ENCODE results near the gene KCTD6.
"Not testable (repeated sequence)": the region's sequence is repeated elsewhere in the genome, so short reads cannot be mapped to it uniquely, and the experiment has no call there.

Gene KCTD6

GRCh38 chr3:58521336-58521670 is 29.4 kb downstream of the KCTD6 start:
- no peak for DNase-seq (ENCODE audit: low spot score)
- in situ Hi-C loops (cut with MboI; ENCODE audit: low sequenced_read_pairs, unreplicated experiment): no loop called here
- TF ChIP-seq CTCF (IDR thresholded peaks at IDR 0.05; ENCODE audit: borderline replicate concordance, control extremely low read depth, extremely low read depth, insufficient read depth, missing control alignments): no peak

- TF ChIP-seq CTCF (IDR thresholded peaks at IDR 0.05; ENCODE audit: borderline replicate concordance, control extremely low read depth, extremely low read depth, insufficient read depth, missing control alignments): no peak
- in situ Hi-C loops (cut with MboI; ENCODE audit: low sequenced_read_pairs, unreplicated experiment): no loop called here
- DNase-seq (ENCODE audit: low spot score): no peak
These were observed 30.2 kb downstream of the KCTD6 start for GRCh38 chr3:58521917-58522631.

GRCh38 chr3:58522759-58523425 is 31.0 kb downstream of the KCTD6 start:
- in situ Hi-C loops (cut with MboI; ENCODE audit: low sequenced_read_pairs, unreplicated experiment): no loop called here
- no peak for DNase-seq (ENCODE audit: low spot score)
- TF ChIP-seq CTCF (IDR thresholded peaks at IDR 0.05; ENCODE audit: borderline replicate concordance, control extremely low read depth, extremely low read depth, insufficient read depth, missing control alignments): no peak

- no peak for TF ChIP-seq CTCF (IDR thresholded peaks at IDR 0.05; ENCODE audit: borderline replicate concordance, control extremely low read depth, extremely low read depth, insufficient read depth, missing control alignments)
- DNase-seq (ENCODE audit: low spot score): no peak
- in situ Hi-C loops (cut with MboI; ENCODE audit: low sequenced_read_pairs, unreplicated experiment): no loop called here
These were observed 32.5 kb downstream of the KCTD6 start for GRCh38 chr3:58524326-58524888.

- in situ Hi-C loops (cut with MboI; ENCODE audit: low sequenced_read_pairs, unreplicated experiment): no loop called here
- no peak for TF ChIP-seq CTCF (IDR thresholded peaks at IDR 0.05; ENCODE audit: borderline replicate concordance, control extremely low read depth, extremely low read depth, insufficient read depth, missing control alignments)
- DNase-seq (ENCODE audit: low spot score): no peak
These were observed 34.6 kb downstream of the KCTD6 start for GRCh38 chr3:58526515-58526957.

GRCh38 chr3:58527440-58527839 is 35.5 kb downstream of the KCTD6 start:
- in situ Hi-C loops (cut with MboI; ENCODE audit: low sequenced_read_pairs, unreplicated experiment); DNase-seq (ENCODE audit: low spot score): not testable (repeated sequence)

- in situ Hi-C loops (cut with MboI; ENCODE audit: low sequenced_read_pairs, unreplicated experiment): no loop called here
- no peak for TF ChIP-seq CTCF (IDR thresholded peaks at IDR 0.05; ENCODE audit: borderline replicate concordance, control extremely low read depth, extremely low read depth, insufficient read depth, missing control alignments)
- DNase-seq (ENCODE audit: low spot score): no peak
These were observed 36.7 kb downstream of the KCTD6 start for GRCh38 chr3:58528629-58529028.

Measured in GM13976 (cell line).